K562 (cell line): Measurements from ENCODE around the gene ZRANB1. TPM values are rescaled to one million over a fixed set of nuclear protein-coding genes. Genes with fewer than 3 reads are reported as not detected.

ENCODE experiments used
- ATAC-seq: fragments of 200-7000 bp; cut with Tn5 transposase; 3 replicates; pipeline ENCODE4 v1.9.1; 2020; ENCODE audit warnings: moderate library complexity
- BruUV-seq: library from RNA; stranded (reverse); fragments of 400-500 nt; replicated peaks from 2 replicates; lab custom pipeline; 2021; lab: Mats Ljungman, UMichigan
- CTCF ChIA-PET: fragments of 300-600 bp; formaldehyde crosslinking; extraction: SDS; loops from one replicate; lab custom pipeline; 2021; ENCODE audit warnings: low intra/inter-chr PET ratio; lab: Yijun Ruan, JAX
- POLR2A ChIA-PET: fragments of 300-600, 350-650 bp; sonication (Branson Sonifier 250); formaldehyde crosslinking; extraction: SDS; loops from one replicate; lab custom pipeline; 2021; ENCODE audit warnings: antibody characterized with exemption, inconsistent platforms; lab: Yijun Ruan, JAX
- DNase-seq, 4 experiments: peaks; one replicate each; pipeline versions ENCODE4 v3.0.0 to v3.0.0-alpha.2; 2011 to 2018; ENCODE audit warnings: low spot score in 3 of 4, mixed read lengths in 3 of 4; ENCODE audit errors: extremely low read depth in 1 of 4
- FAIRE-seq: peaks from 2 replicates; lab custom pipeline; 2011; peaks lifted over from hg19 to GRCh38; lab: Jason Lieb, UNC
- H2AFZ ChIP-seq: 2 replicates; pipeline ENCODE4 v1.6.0; 2011; ENCODE audit warnings: low read depth, low read length, control low read depth, inconsistent platforms
- H3K27ac ChIP-seq: fragments of 200-600 bp; 3 replicates; pipeline ENCODE4 v1.8.0; 2011; ENCODE audit warnings: low read depth, mild to moderate bottlenecking, control low read depth, inconsistent platforms, low read length, moderate library complexity, mixed read lengths; ENCODE audit errors: extremely low read depth
- H3K27me3 ChIP-seq, 2 experiments: fragments of 300-600 bp in 1 of 2; 2 replicates in 1 of 2; 3 replicates in 1 of 2; pipeline versions ENCODE4 v1.6.0 to v1.8.0; 2011; ENCODE audit warnings: inconsistent platforms in 2 of 2, low read length in 2 of 2, mild to moderate bottlenecking in 1 of 2, mixed read lengths in 1 of 2, moderate library complexity in 1 of 2; ENCODE audit not compliant: control insufficient read depth in 2 of 2, insufficient read depth in 2 of 2
- H3K36me3 ChIP-seq: fragments of 300-600 bp; 3 replicates; pipeline ENCODE4 v1.8.0; 2011; ENCODE audit warnings: mild to moderate bottlenecking, low read length, inconsistent platforms; ENCODE audit not compliant: control insufficient read depth, insufficient read depth
- H3K4me1 ChIP-seq, 2 experiments: fragments of 200-600 bp in 1 of 2; replicated peaks in 1 of 2; 2 replicates in 1 of 2; 3 replicates in 1 of 2; pipeline versions ENCODE4 v1.5.1 to v1.8.0; 2011; ENCODE audit warnings: inconsistent platforms in 2 of 2, low read length in 2 of 2, mild to moderate bottlenecking in 1 of 2, mixed read lengths in 1 of 2, moderate library complexity in 1 of 2; ENCODE audit not compliant: control insufficient read depth in 2 of 2, insufficient read depth in 2 of 2
- H3K4me2 ChIP-seq: 2 replicates; pipeline ENCODE4 v1.6.1; 2011; ENCODE audit warnings: low read length, control low read depth, inconsistent platforms, mixed read lengths; ENCODE audit not compliant: insufficient read depth
- H3K4me3 ChIP-seq: fragments of 200-600 bp; sonication (generic), shearing (Covaris generic); 2 replicates; pipeline ENCODE4 v1.5.1; 2016; ENCODE audit warnings: control low read depth, inconsistent platforms
- H3K79me2 ChIP-seq: fragments of 200-600 bp; 3 replicates; pipeline ENCODE4 v1.8.0; 2011; ENCODE audit warnings: low read length, inconsistent platforms; ENCODE audit not compliant: control insufficient read depth, insufficient read depth
- H3K9ac ChIP-seq, 2 experiments: 2 replicates each; pipeline versions ENCODE4 v1.6.0 to v1.6.1; 2011; ENCODE audit warnings: low read depth in 2 of 2, low read length in 2 of 2, control low read depth in 1 of 2, inconsistent platforms in 1 of 2, mild to moderate bottlenecking in 1 of 2, mixed read lengths in 1 of 2; ENCODE audit not compliant: insufficient read depth in 1 of 2
- H3K9me1 ChIP-seq: one replicate; pipeline ENCODE4 v1.6.0; 2011; ENCODE audit warnings: inconsistent platforms, mild to moderate bottlenecking, low read length, moderate library complexity; ENCODE audit not compliant: control insufficient read depth, insufficient read depth
- H3K9me3 ChIP-seq: replicated peaks from 2 replicates; pipeline ENCODE4 v1.5.1; 2011; ENCODE audit warnings: low read depth, low read length, inconsistent platforms; ENCODE audit not compliant: control insufficient read depth, insufficient read depth
- H4K20me1 ChIP-seq: replicated peaks from 2 replicates; pipeline ENCODE4 v1.6.1; 2011; ENCODE audit warnings: low read length, inconsistent platforms, mixed read lengths; ENCODE audit not compliant: control insufficient read depth, insufficient read depth
- GTF2E2 ChIP-seq: fragments of 200-800 bp; sonication (Bioruptor generic); IDR thresholded peaks from 2 replicates; pipeline ENCODE4 v1.6.1; 2016; ENCODE audit warnings: missing genetic modification characterization, missing compliant biosample characterization
- HSF4 ChIP-seq: fragments of 250-450 bp; sonication (Bioruptor Pico); IDR thresholded peaks from 2 replicates; pipeline ENCODE4 v2.1.2; 2022; ENCODE audit warnings: mild to moderate bottlenecking, moderate library complexity, borderline replicate concordance
- MEF2A ChIP-seq: IDR thresholded peaks from 2 replicates; pipeline ENCODE4 v1.6.1; 2011; ENCODE audit warnings: low read depth, mild to moderate bottlenecking, low read length, moderate library complexity; ENCODE audit not compliant: control insufficient read depth
- POLR2AphosphoS2 ChIP-seq: IDR thresholded peaks from 2 replicates; pipeline ENCODE4 v1.6.1; 2012; ENCODE audit warnings: low read length, improper control_type of control experiment
- SMARCB1 ChIP-seq: IDR thresholded peaks from 2 replicates; pipeline ENCODE4 v1.6.1; 2011; ENCODE audit warnings: improper control_type of control experiment, low read depth; ENCODE audit not compliant: insufficient read length
- ZNF282 ChIP-seq: sonication (generic); formaldehyde crosslinking; IDR thresholded peaks from 2 replicates; pipeline ENCODE4 v1.8.1; 2023; ENCODE audit warnings: missing genetic modification reagents
- WGBS: fragments of 100-300 bp; shearing (Covaris generic); methylation state at CpG from one replicate; pipeline ENCODE4 v1.1.6; 2016; ENCODE audit warnings: low coverage, mixed read lengths; ENCODE audit not compliant: insufficient coverage; ENCODE audit errors: missing lambda C conversion rate; 5-methylcytosine and 5-hydroxymethylcytosine counted together
- in situ Hi-C: fragments of 300-500 bp; cut with MboI; formaldehyde crosslinking; loops from 4 replicates; pipeline ENCODE4 v1.15.0; 2018; ENCODE audit warnings: inconsistent platforms, mixed read lengths
- intact Hi-C: fragments of 100-400 bp; cut with micrococcal nuclease; formaldehyde crosslinking; loops from 2 replicates; pipeline ENCODE4 v1.14.2; 2022
- polyA plus RNA-seq, 8 experiments: library from polyadenylated mRNA; depleted of rRNA in 4 of 8; stranded (reverse) in 5 of 8; unstranded in 3 of 8; fragments of >200 nt; fragmentation: Nextera tagmentation in 2 of 8; fragmentation: Illumina TruSeq in 1 of 8; extraction: Ambion mirVana in 2 of 8; extraction: Trizol in 1 of 8; gene quantifications; 2 replicates each; pipeline versions ENCODE4 v1.2.1 to v1.2.3, GENCODE V29; 2011 to 2014; ENCODE audit warnings: inconsistent platforms in 1 of 8, missing spikeins in 1 of 8
- total RNA-seq, 7 experiments: library from RNA; depleted of rRNA in 6 of 7; stranded (reverse); fragments of >200 nt in 6 of 7; fragmentation: Illumina TruSeq in 2 of 7; extraction: Trizol in 2 of 7; gene quantifications; 2 replicates each; pipeline versions ENCODE4 v1.2.1 to v1.2.3, GENCODE V29; 2011 to 2021; ENCODE audit warnings: low replicate concordance in 1 of 7

Gene ZRANB1
- total and polyA plus RNA-seq, 9 of the 15 experiments (the other 6 are each of a cell fraction or from before 2014, with no cell fraction given): 0.07 to 1.1 (median 0.64) TPM

DNA sequence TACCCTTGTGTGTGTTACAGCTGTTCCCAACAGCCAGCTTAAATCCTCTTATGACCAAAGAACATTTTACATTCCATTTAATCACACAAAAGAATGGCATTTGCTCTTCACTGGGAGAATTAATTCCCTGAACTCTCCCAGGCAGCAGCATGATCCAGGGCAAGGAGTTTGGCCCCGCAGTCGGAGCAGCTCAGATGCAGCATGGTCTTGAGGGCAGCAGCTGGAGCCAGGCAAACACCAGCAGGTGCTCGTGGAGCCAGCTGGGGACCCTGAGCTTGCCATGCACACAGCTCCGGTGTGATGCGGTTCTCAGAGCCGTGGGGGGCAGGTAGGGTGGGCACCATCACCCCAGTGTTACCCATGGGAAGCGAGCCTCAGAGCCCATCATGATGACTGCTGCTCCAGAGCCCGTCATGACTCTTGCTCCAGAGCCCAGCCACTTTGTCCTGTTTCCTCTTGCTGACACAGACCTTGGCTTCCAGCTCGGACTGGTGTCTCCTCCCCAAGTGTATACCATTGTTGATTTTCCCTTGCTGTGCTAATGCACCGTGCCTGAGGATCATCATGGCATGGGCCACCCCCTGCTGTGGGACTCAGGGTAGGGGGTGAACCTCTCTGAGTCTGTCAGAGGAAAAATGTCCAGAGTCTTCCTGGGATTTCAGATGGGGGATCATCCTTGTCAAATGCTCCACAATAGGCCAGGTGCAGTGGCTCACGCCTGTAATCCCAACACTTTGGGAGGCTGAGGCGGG lies 75.8 kb downstream of the ZRANB1 start:
- Histone ChIP-seq H3K27me3 (no peaks in the 10 kb centered on the region), H4K20me1 (no peaks in the 10 kb centered on the region), H3K79me2 (no peaks in the 10 kb centered on the region), H3K4me3 (no peak overlapping the region), H3K9me3 (no peaks in the 10 kb centered on the region)
- ATAC-seq (no peak), FAIRE-seq (no peak)
- BruUV-seq: no TSS peak
- WGBS: no CpG with 5 or more reads among the region's 12 CpGs
- TF ChIP-seq MEF2A: no peak
- no peak for TF ChIP-seq POLR2AphosphoS2
- no peak for TF ChIP-seq SMARCB1
- no peak for TF ChIP-seq ZNF282 (CRISPR knock-in tag)
- no peak for TF ChIP-seq HSF4
- TF ChIP-seq GTF2E2 (tag): no peak
- TF ChIP-seq, all 486 proteins: peak for 0
- intact Hi-C loops: no loop called here
- Histone ChIP-seq H3K27ac (no peak overlapping the region), H3K4me2 (no peak overlapping the region), H3K9ac (no peak overlapping the region), H3K36me3 (no peaks in the 10 kb centered on the region), H3K4me1 (no peaks in the 10 kb centered on the region), H2AFZ (no peak overlapping the region), H3K9me1 (no peaks in the 10 kb centered on the region)
- in situ Hi-C loops: no loop called here
- DNase-seq: no peak
- POLR2A ChIA-PET: no interaction called here
- CTCF ChIA-PET: no interaction called here
